GM10266 (cell line): Measurements from ENCODE around the gene USP26.
"Not testable (repeated sequence)": the region's sequence is repeated elsewhere in the genome, so short reads cannot be mapped to it uniquely, and the experiment has no call there.

Experiments used
- DNase-seq: peaks from one replicate; pipeline ENCODE4 v3.0.0; 2012; ENCODE audit errors: extremely low spot score
- TF ChIP-seq, protein P1 (sequence below): IDR thresholded peaks from 2 replicates; pipeline ENCODE4 v1.5.1; 2012; ENCODE audit warnings: mild to moderate bottlenecking, low read depth; ENCODE audit not compliant: control insufficient read depth, insufficient read depth; ENCODE audit errors: missing control alignments

The USP26 gene

GRCh38 chrX:133097031-133097430 lies at the start of gene USP26:
Gene USP26, minus strand, starts transcription at chrX:133097109. Its CDS starts 68,889 bp downstream, at chrX:133028220.
- TF ChIP-seq, protein P1, sequence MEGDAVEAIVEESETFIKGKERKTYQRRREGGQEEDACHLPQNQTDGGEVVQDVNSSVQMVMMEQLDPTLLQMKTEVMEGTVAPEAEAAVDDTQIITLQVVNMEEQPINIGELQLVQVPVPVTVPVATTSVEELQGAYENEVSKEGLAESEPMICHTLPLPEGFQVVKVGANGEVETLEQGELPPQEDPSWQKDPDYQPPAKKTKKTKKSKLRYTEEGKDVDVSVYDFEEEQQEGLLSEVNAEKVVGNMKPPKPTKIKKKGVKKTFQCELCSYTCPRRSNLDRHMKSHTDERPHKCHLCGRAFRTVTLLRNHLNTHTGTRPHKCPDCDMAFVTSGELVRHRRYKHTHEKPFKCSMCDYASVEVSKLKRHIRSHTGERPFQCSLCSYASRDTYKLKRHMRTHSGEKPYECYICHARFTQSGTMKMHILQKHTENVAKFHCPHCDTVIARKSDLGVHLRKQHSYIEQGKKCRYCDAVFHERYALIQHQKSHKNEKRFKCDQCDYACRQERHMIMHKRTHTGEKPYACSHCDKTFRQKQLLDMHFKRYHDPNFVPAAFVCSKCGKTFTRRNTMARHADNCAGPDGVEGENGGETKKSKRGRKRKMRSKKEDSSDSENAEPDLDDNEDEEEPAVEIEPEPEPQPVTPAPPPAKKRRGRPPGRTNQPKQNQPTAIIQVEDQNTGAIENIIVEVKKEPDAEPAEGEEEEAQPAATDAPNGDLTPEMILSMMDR: no peak
- no peak for DNase-seq

- TF ChIP-seq, protein P1: no peak
- no peak for DNase-seq
Measured at GRCh38 chrX:133134282-133134681, 37.4 kb upstream of the USP26 start.

DNA sequence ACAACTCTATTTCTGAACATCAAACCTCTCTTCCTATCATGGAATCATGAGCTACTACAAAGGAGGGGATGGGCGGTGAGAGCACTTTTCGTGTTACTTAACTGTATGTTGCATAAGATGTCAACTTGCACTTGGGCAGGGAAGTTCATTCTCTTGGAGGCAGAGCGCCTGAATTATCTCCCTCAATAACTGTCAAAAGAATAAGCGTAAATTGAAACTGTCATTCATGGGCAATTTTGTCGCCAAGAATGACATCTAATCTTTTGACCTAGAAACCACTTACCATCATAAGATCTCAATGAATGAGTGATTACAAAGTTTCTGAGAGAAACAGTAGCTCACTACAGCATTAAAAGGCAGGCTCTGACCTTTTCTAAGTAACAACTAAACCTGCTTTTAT lies 23.5 kb upstream of the USP26 start:
- no peak for DNase-seq
- TF ChIP-seq, protein P1: no peak

- no peak for DNase-seq
- TF ChIP-seq, protein P1: no peak
Measured at GRCh38 chrX:133094098-133094731, 2.7 kb downstream of the USP26 start.

DNA sequence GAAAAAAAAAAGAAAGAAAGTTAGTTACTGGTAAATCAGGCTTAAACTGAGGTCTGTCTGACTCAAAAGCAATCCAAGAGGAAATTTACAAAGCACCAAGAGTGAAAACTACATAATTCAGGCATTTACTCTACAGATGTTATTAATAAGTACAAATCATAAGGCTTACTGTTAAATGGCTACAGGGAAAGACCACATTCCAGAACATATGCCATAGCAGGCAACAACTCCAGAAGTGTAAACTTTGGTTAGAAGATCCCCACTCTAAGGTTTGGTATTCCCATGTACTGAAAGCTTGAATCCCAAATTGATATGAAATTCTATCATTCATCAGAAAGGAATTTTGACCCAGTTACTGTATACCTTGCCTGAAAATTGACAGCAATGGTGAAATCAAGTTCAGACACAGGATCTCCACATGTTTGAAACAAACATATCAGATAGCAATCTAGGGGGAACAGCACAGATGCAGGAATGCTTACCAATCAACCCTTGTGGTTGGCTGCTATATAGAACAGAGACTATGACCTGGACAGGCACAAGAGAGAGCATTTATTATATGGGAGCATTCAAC lies 6.6 kb downstream of the USP26 start:
- TF ChIP-seq, protein P1: no peak
- no peak for DNase-seq

GRCh38 chrX:133089411-133089810 lies 7.5 kb downstream of the USP26 start:
- TF ChIP-seq, protein P1: no peak
- no peak for DNase-seq

- DNase-seq: no peak
- TF ChIP-seq, protein P1: no peak
Measured at GRCh38 chrX:133085785-133086184, 11.1 kb downstream of the USP26 start.

DNA sequence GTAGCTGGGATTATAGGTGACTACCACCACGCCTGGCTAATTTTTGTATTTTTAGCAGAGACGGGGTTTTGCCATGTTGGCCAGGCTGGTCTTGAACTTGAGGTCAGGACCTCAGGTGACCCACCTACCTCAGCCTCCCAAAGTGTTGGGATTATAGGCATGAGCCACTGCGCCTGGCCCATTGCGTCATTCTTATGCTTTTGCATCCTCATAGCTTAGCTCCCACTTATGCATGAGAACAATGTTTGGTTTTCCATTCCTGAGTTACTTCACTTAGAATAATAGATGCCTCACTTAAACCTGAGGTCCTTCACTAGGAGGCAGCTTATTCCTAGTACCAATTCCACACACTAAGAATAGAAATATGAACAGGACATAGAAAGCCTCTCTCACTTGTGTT lies 11.9 kb downstream of the USP26 start:
- DNase-seq: not testable (repeated sequence)
